GM12873 (cell line): ENCODE data around the gene PLPP1.

Source experiments
- CTCF ChIP-seq: IDR thresholded peaks from 2 replicates; pipeline ENCODE4 v1.5.1; 2012; ENCODE audit warnings: low read depth, mild to moderate bottlenecking, moderate library complexity, low read length, control low read depth; ENCODE audit not compliant: insufficient read depth; ENCODE audit errors: missing control alignments

PLPP1 gene

GRCh38 chr5:55387865-55388264 is 146.9 kb downstream of the PLPP1 start:
- no peak for TF ChIP-seq CTCF

GRCh38 chr5:55386356-55386755 is 148.4 kb downstream of the PLPP1 start:
- TF ChIP-seq CTCF: no peak

DNA sequence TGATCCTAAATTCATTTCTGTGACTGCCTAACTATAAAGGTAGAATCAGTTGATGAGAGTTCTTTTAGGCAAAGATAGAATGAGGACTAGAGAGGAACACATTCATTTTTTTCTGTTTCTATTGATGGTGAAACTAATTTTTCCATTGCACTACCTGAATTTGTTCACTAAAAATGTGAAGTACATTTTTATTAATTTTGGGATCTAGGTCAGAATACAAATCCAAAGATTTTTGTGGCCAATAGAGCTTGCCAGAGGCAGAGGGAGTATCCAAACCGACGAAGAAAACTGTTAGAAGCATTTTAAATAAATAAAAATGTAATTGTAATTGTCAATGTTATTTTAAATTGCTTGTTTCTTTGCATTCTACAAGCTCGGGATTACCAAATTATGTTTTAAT is 148.9 kb downstream of the PLPP1 start:
- TF ChIP-seq CTCF: no peak

GRCh38 chr5:55385227-55385626 is 149.5 kb downstream of the PLPP1 start:
- no peak for TF ChIP-seq CTCF

- no peak for TF ChIP-seq CTCF
Measured at GRCh38 chr5:55384072-55384471, 150.7 kb downstream of the PLPP1 start.

- no peak for TF ChIP-seq CTCF
Measured at GRCh38 chr5:55383254-55383653, 151.5 kb downstream of the PLPP1 start.

DNA sequence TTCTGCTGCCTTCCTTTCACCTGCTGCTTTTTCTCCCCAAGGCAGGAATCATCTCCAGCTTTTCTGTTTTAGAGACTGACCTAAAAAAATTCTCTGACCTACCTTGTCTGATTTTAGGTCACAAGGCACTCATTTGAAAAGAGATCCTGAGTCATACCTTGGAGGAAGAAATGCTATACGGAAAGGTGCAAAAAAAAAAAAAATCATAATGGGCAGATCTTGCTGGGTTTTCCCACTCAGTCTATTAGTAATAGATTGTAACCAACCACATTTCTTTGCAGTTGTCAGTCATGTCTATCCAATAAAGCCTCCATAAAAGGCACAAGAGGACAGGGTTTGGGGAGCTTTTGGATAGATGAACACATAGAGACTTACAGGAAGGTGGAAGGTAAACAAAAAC is 157.0 kb downstream of the PLPP1 start:
- no peak for TF ChIP-seq CTCF
